ENCODE measurements around the gene ALDH1L1.

GRCh38 chr3:126153695-126154360 is 26.6 kb downstream of the ALDH1L1 start:
- no peak for TF ChIP-seq CTCF (conservative IDR thresholded peaks at IDR 0.05; ENCODE audit: low read depth, low read length)
- no peak for TF ChIP-seq EZH2phosphoT487 (IDR thresholded peaks at IDR 0.05; ENCODE audit: borderline replicate concordance, low read length)
- TF ChIP-seq EZH2 (IDR thresholded peaks at IDR 0.05; ENCODE audit: low read length, unreplicated experiment): no peak

Data from PC-3 (cell line).